ENCODE measurements around the gene LIN54. TPM values are rescaled to one million over a fixed set of nuclear protein-coding genes. Genes with fewer than 3 reads are reported as not detected.

Gene LIN54
- total RNA-seq, result 7.2 and 10.5 TPM in 2 replicates

DNA sequence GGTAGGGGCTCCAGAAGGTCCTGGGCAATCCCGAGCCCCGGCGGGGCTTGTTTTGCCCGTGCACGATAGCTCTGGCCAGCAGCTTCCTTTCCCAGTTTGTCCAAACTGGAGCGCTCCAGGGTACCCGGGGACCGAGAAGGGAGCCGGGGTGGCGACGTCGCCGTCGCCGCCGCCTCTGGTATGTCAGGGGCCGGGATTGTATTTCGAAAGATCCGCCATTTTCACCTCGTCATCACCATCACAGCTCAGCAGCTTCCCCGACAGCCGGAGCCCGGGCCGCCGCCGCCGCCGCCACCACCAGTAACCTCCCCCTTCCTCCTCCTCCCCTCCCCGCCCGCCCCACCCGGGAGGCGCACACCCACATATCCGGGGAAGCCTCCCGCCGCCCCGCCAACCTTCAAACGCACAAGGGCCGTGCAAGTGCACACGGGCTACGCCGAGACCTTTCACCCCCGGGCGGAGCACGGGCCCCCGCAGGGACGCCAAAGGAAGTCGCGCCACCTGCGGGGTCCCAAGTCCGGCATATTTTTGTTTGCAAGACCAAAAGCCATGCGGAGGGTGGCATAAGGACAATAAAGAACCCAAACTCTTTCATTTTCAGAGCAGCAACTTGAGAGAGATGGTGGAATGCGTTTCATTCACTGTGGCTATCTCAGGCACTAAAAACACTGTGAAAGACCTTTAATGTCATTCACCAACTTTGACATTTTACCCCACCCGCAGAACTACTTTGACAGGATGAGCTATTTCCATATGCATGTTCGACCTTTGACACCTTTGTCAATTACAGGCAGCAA is at the start of gene LIN54:
Gene LIN54 (minus strand): TSS at position 302 of the 797 bp plus-strand sequence. CDS start 25,979 bp downstream, outside the sequence.

DNA sequence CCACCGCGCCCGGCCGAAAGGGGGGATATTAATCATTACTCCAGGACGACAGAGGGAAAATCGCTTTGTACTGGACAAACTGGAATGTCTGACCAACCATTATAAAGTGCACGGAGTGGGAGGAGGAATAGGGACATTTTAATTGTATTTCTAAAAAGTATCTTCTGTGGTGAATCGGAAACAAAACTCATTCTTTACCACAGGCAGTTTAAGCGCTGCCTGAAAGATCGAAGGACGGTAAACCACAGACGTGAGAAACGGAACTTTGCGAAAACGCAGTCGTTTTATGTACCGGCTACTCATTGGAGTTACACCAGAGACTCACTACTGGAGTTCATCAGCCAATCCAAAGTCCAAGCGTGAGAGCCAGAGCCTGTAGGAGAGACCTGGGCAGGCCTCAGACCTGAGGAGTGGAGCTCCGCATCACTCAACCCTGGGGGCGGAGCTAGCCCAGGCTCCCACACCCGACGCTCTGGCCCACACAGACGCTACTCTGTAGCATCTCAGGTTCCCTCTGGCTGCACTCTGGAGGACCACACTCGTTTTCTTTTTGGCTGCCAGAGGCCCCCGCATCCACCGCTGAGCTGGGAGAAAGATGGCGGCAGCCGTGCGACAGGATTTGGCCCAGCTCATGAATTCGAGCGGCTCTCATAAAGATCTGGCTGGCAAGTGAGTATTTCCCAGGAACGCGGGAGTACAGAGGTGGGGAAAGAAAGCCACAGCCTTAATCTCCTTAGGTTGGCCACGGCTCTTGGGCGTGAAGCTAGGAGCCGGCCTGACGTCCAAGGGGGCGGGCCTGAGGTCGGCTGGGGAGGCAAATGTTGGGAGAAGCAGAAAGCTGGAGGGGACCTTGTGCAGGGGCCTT is 24.2 kb upstream of the LIN54 start, which contains the start of gene COPS4:
Gene COPS4 (plus strand): TSS at position 554 of the 865 bp plus-strand sequence. CDS start 42 bp downstream, at position 596.

DNA sequence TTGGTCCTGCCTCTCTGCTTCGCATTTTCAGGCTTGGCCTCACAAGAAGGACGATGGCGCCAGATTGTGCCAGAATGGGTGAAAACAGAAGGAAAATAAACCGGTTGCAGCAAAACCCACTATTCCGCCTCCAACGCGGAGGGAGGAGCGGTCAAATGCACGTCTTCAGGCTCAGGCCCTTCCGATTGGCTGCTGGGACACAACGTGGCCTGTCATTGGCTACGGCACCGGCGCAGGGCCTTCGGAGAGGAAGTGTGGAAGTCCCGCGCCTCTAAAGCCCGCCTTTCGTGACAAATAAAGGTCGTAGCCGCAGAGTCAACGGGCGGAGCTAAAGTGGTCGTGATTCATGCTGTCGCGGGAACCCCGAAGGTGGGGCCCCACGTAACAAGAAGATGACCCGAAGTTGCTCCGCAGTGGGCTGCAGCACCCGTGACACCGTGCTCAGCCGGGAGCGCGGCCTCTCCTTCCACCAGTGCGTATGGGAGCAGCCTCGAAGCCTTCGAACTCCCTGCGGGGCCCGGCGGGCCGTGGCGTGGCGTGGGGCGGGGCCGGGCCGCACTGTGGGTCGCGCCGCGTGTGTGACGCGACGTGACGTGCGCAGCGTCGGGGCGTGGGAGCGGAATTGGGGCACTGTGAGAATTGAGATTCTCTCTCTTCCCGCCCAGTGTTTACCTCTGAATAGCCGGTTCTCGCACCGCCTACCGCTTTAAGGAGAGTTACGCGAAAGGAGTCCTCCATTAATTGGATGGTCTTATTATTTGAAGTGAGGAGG is 110.0 kb downstream of the LIN54 start, which contains the start of gene THAP9:
Gene THAP9 (plus strand): TSS at position 325 of the 772 bp plus-strand sequence. CDS start 68 bp downstream, at position 393.

DNA sequence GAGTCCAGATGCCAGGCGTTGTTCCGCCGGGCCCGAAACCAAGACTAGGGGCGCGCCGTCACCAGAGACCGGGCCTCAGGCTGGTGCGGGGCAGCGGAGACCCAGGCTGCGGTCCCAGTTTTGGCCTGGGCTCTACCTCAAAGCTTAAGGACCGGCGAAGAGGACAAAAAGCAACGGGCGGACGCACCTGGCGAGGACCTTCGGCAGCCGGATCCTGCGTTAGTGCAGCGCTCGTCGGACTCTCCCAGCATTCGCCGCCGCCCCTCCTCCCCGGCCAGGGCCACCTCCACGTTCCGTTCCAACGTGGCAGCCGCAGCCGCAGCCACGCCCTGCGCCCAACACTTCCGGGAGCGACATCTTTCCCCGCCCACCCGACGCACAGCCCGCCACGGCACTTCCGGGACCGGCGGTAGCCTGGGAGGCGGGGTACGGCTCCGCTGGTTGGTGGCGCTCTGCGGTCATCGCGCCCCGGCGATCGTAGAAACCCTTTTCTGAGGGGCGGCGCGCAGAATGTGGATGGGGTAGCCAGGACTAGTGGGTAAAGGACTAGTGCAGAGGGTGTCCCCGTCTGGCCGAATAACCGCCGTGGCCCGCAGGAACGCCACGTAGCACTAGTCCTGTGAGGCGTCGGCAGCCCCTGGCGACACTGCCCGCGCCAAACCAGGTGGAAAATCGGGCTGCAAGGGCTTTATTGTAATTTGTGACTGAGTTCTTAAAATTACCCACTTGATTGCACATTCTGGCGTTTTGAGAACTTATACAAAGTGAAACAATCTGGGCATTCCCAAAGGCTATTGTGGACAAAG is 119.5 kb downstream of the LIN54 start, which contains the start of gene SEC31A:
Gene SEC31A (minus strand): TSS at position 253 of the 806 bp plus-strand sequence. CDS start 9,217 bp downstream, outside the sequence.

Other genes with a start within 250 kb of the LIN54 start
- gene SCD5, start 212.0 kb downstream of the LIN54 start, total RNA-seq, result 37.3 and 52.5 TPM in 2 replicates
- gene SEC31A, start 119.7 kb downstream of the LIN54 start, total RNA-seq, result 200 and 244 TPM in 2 replicates
- gene THAP9, start 110.1 kb downstream of the LIN54 start, total RNA-seq, result 4.1 and 5.0 TPM in 2 replicates
- gene COPS4, start 24.4 kb upstream of the LIN54 start, total RNA-seq, result 60.6 and 71.0 TPM in 2 replicates
- gene PLAC8, start 103.9 kb upstream of the LIN54 start, total RNA-seq, result 0.09 TPM in 1 of 2 replicates, not detected in the other